Left lobe of liver (tissue), 2 donors: ENCODE data around the gene KYAT1. TPM values are rescaled to one million over a fixed set of nuclear protein-coding genes. Genes with fewer than 3 reads are reported as not detected.

Experiments
- ATAC-seq: fragments of 200-7000 bp; cut with Tn5 transposase; one replicate; pipeline ENCODE4 v1.9.1; 2020; ENCODE audit warnings: mild to moderate bottlenecking, moderate library complexity
- DNase-seq: peaks from one replicate; pipeline ENCODE4 v3.0.0-alpha.2; 2020; ENCODE audit warnings: low spot score
- total RNA-seq: library from RNA; stranded (reverse); gene quantifications from one replicate; pipeline ENCODE4 v1.2.1, GENCODE V29; 2021
- donor health status: DM: no; HTN: no; CAD: no; lungs with moderate emphysema.
- donor health status: DM: no; HTN: yes; CAD: no.

The KYAT1 gene
- total RNA-seq, 1 donor from 2014 or later: 9.6 TPM

DNA sequence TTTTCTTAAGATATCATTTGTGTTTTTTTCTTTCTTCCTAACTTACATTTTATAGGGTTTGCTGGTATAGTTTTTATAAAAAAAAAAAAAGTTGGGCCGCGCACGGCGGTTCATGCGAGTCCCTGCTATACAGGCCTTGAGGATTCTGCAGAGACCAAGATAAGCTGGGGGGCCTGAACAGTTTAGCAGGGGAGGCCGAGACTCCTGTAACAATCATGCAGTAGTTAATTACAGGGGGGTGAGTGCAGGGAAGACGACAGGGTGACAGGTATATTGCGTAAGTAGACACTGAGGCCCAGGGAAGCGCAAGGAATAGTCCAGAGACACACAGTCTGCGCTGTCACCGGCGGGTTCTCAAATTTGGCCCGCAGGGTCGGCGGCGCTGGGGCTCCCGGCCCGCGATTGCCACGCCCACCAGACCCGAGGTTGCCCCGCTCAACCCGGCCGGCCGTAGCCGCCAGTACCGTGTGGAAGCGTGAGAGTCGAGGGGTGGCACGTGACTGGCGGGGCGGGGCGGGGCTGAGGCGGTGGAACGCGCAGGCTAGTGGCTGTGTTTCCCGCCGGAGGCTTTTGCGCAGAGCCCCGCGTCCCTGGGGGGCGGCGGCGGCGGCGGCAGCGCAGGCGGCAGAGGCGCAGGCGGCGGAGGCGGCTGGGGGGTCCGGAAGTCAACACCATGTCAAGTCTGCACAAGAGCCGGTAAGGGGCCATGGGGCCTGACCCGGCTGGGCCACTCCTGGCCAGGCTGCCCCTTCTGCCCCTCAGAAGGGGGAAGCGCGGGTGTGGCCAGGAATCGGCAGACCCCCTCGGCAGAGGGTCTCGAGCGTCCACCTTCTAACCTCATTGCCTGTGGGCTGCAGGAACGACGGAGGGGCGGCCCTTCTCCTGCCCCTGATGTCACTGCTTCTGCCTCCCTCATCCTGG lies 94.8 kb downstream of the KYAT1 start, which contains the start of gene TBC1D13:
TSS of gene TBC1D13 (plus strand) at position 573 of the 921 bp plus-strand sequence. CDS start at position 674, 101 bp downstream.
- ATAC-seq (peak; percentile 98), DNase-seq (peak; percentile 91)

GRCh38 chr9:128785427-128785826 lies 96.3 kb downstream of the KYAT1 start:
- DNase-seq (no peak), ATAC-seq (no peak)

Other genes with a start within 250 kb of the KYAT1 start
- gene DYNC2I2, start 225.1 kb downstream of the KYAT1 start, total RNA-seq: 24.1 TPM
- gene SET, start 192.7 kb downstream of the KYAT1 start, total RNA-seq: 69.3 TPM
- gene PKN3, start 179.4 kb downstream of the KYAT1 start, total RNA-seq: 7.6 TPM
- gene ZDHHC12, start 157.8 kb downstream of the KYAT1 start, total RNA-seq: 22.9 TPM
- gene ZER1, start 110.0 kb downstream of the KYAT1 start, total RNA-seq: 15.6 TPM
- 14.1 TPM for gene TBC1D13, start 94.7 kb downstream of the KYAT1 start, total RNA-seq
- 53.0 TPM for gene ENDOG, start 63.5 kb downstream of the KYAT1 start, total RNA-seq
- gene SPOUT1, start 52.2 kb downstream of the KYAT1 start, total RNA-seq: 36.7 TPM
- 11.0 TPM for gene LRRC8A, start 183 bp upstream of the KYAT1 start, total RNA-seq
- 70.8 TPM for gene PHYHD1, start 39.0 kb upstream of the KYAT1 start, total RNA-seq
- gene DOLK, start 65.7 kb upstream of the KYAT1 start, total RNA-seq: 7.5 TPM
- gene NUP188, start 65.7 kb upstream of the KYAT1 start, total RNA-seq: 11.4 TPM
- 31.3 TPM for gene SH3GLB2, start 146.4 kb upstream of the KYAT1 start, total RNA-seq
- gene MIGA2, start 154.7 kb upstream of the KYAT1 start, total RNA-seq: 22.1 TPM
- 21.7 TPM for gene DOLPP1, start 199.2 kb upstream of the KYAT1 start, total RNA-seq
- 105 TPM for gene CRAT, start 228.8 kb upstream of the KYAT1 start, total RNA-seq
- 62.3 TPM for gene PTPA, start 229.5 kb upstream of the KYAT1 start, total RNA-seq